Liver (tissue), 9 donors: ENCODE data around the gene CDH6. TPM values are rescaled to one million over a fixed set of nuclear protein-coding genes. Genes with fewer than 3 reads are reported as not detected.

ENCODE experiments used
- DNase-seq: peaks from one replicate; pipeline ENCODE4 v3.0.0-alpha.2; 2017; ENCODE audit warnings: low spot score
- H3K27ac ChIP-seq, 2 donors: one replicate each; pipeline ENCODE4 v1.7.0; 2013; ENCODE audit warnings: inconsistent platforms in 2 of 2, low read length in 2 of 2, control low read depth in 1 of 2, low read depth in 1 of 2, mild to moderate bottlenecking in 1 of 2
- H3K27me3 ChIP-seq, 4 donors: one replicate each; pipeline versions ENCODE4 v1.6.1 to v1.7.0; 2013; ENCODE audit warnings: low read length in 3 of 4, inconsistent platforms in 1 of 4, mild to moderate bottlenecking in 1 of 4, moderate library complexity in 1 of 4; ENCODE audit not compliant: control insufficient read depth in 4 of 4, insufficient read depth in 4 of 4
- H3K36me3 ChIP-seq, 4 donors: one replicate each; pipeline versions ENCODE4 v1.6.1 to v1.7.0; 2013; ENCODE audit warnings: low read length in 3 of 4, mild to moderate bottlenecking in 3 of 4, low read depth in 1 of 4, moderate library complexity in 1 of 4; ENCODE audit not compliant: control insufficient read depth in 4 of 4, insufficient read depth in 3 of 4
- H3K4me1 ChIP-seq, 4 donors: one replicate each; pipeline versions ENCODE4 v1.6.1 to v1.7.0; 2013; ENCODE audit warnings: low read length in 3 of 4, mild to moderate bottlenecking in 3 of 4, moderate library complexity in 1 of 4; ENCODE audit not compliant: control insufficient read depth in 4 of 4, insufficient read depth in 4 of 4
- H3K4me3 ChIP-seq, 3 donors: one replicate each; pipeline versions ENCODE4 v1.6.1 to v1.7.0; 2013; ENCODE audit warnings: low read length in 3 of 3, control low read depth in 1 of 3, low read depth in 1 of 3, mild to moderate bottlenecking in 1 of 3
- H3K9ac ChIP-seq, 2 donors: one replicate each; pipeline ENCODE4 v1.7.0; 2013; ENCODE audit warnings: low read length in 2 of 2, mild to moderate bottlenecking in 2 of 2, moderate library complexity in 2 of 2, control low read depth in 1 of 2, low read depth in 1 of 2
- H3K9me3 ChIP-seq, 4 donors: one replicate each; pipeline versions ENCODE4 v1.6.1 to v1.7.0; 2013; ENCODE audit warnings: low read length in 3 of 4; ENCODE audit not compliant: control insufficient read depth in 4 of 4
- EGR1 ChIP-seq, 2 donors: IDR thresholded peaks; 2 replicates each; pipeline ENCODE4 v1.6.1; 2016 to 2018; ENCODE audit warnings: antibody characterized with exemption in 2 of 2, low read depth in 2 of 2
- FOXA1 ChIP-seq: IDR thresholded peaks from 2 replicates; pipeline ENCODE4 v1.6.1; 2016; ENCODE audit warnings: antibody characterized with exemption
- GABPA ChIP-seq, 2 donors: IDR thresholded peaks in 1 of 2; conservative IDR thresholded peaks in 1 of 2; 2 replicates each; pipeline ENCODE4 v1.6.1; 2016; ENCODE audit warnings: antibody characterized with exemption in 2 of 2, mild to moderate bottlenecking in 1 of 2, moderate library complexity in 1 of 2
- HNF4A ChIP-seq, 2 donors: conservative IDR thresholded peaks; 2 replicates each; pipeline ENCODE4 v1.6.1; 2016; ENCODE audit warnings: antibody characterized with exemption in 2 of 2, mild to moderate bottlenecking in 2 of 2
- JUND ChIP-seq, 2 donors: IDR thresholded peaks; 2 replicates each; pipeline ENCODE4 v1.6.1; 2016; ENCODE audit warnings: antibody characterized with exemption in 2 of 2
- NR2F2 ChIP-seq: IDR thresholded peaks from 2 replicates; pipeline ENCODE4 v1.6.1; 2016; ENCODE audit warnings: antibody characterized with exemption
- RAD21 ChIP-seq, 2 donors: IDR thresholded peaks; 2 replicates each; pipeline ENCODE4 v1.6.1; 2016; ENCODE audit warnings: antibody characterized with exemption in 2 of 2, mild to moderate bottlenecking in 2 of 2
- RXRA ChIP-seq, 2 donors: IDR thresholded peaks; 2 replicates each; pipeline ENCODE4 v1.6.1; 2017 to 2018; ENCODE audit warnings: antibody characterized with exemption in 2 of 2, mild to moderate bottlenecking in 1 of 2
- SP1 ChIP-seq: IDR thresholded peaks from 2 replicates; pipeline ENCODE4 v1.6.1; 2018; ENCODE audit warnings: antibody characterized with exemption, mild to moderate bottlenecking
- TAF1 ChIP-seq: conservative IDR thresholded peaks from 2 replicates; pipeline ENCODE4 v1.6.1; 2016; ENCODE audit warnings: antibody characterized with exemption, mild to moderate bottlenecking
- YY1 ChIP-seq: IDR thresholded peaks from 2 replicates; pipeline ENCODE4 v1.6.1; 2016; ENCODE audit warnings: antibody characterized with exemption, mild to moderate bottlenecking
- ZBTB33 ChIP-seq: IDR thresholded peaks from 2 replicates; pipeline ENCODE4 v1.6.1; 2016; ENCODE audit warnings: antibody characterized with exemption
- WGBS: extraction: QIAGEN DNeasy Blood & Tissue Kit; methylation state at CpG from one replicate; pipeline ENCODE4 v1.1.7; 2013; 5-methylcytosine and 5-hydroxymethylcytosine counted together
- polyA plus RNA-seq, 2 donors: library from polyadenylated mRNA; stranded (reverse) in 1 of 2; unstranded in 1 of 2; fragments of 200-250 nt in 1 of 2; fragments of >200 nt in 1 of 2; fragmentation: Nextera tagmentation in 1 of 2; extraction: Ambion mirVana in 1 of 2; gene quantifications; one replicate each; pipeline versions ENCODE4 v1.2.1 to v1.2.3, GENCODE V29; 2013 to 2015
- total RNA-seq, 2 donors: library from RNA; depleted of rRNA; stranded (reverse); fragments of >200 nt; gene quantifications; one replicate each; pipeline ENCODE4 v1.2.3, GENCODE V29; 2014
- TF ChIP-seq, protein P1 (sequence below): IDR thresholded peaks from 2 replicates; pipeline ENCODE4 v1.6.1; 2016; ENCODE audit warnings: antibody characterized with exemption
- TF ChIP-seq, protein P2 (sequence below): fragments of 150-350 bp; IDR thresholded peaks from 2 replicates; pipeline ENCODE4 v1.5.1; 2017; ENCODE audit warnings: improper control_type of control experiment, low read depth, low read length; ENCODE audit not compliant: missing input control
- donor health status: healthy.
- donor health status: healthy.
- donor health status: healthy.
- donor health status: healthy.
- donor health status: healthy.

The CDH6 gene
- total and polyA plus RNA-seq, 4 donors: 0.18 to 3.7 (median 0.84) TPM

GRCh38 chr5:31269259-31269658 is 75.8 kb downstream of the CDH6 start:
- H3K9ac ChIP-seq: no peak overlapping the region
- no peaks in the 10 kb centered on the region for H3K9me3 ChIP-seq
- H3K4me3 ChIP-seq: no peak overlapping the region
- no peaks in the 10 kb centered on the region for H3K36me3 ChIP-seq
- H3K4me1 ChIP-seq: peaks cover 0 to 3% (median 0%) of the 10 kb centered on the region in 4 donors
- peaks cover 0 to 6% (median 0%) of the 10 kb centered on the region in 4 donors for H3K27me3 ChIP-seq
- WGBS: 60% methylated on average over 4 of the region's 4 CpGs
- TF ChIP-seq, protein P1, sequence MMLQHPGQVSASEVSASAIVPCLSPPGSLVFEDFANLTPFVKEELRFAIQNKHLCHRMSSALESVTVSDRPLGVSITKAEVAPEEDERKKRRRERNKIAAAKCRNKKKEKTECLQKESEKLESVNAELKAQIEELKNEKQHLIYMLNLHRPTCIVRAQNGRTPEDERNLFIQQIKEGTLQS: no peak
- TF ChIP-seq ZBTB33: no peak
- TF ChIP-seq EGR1 (IDR thresholded peaks at IDR 0.05; ENCODE audit: low read depth in 2 of 2): no peak
- no peak for TF ChIP-seq HNF4A (conservative IDR thresholded peaks at IDR 0.05)
- no peak for TF ChIP-seq YY1
- no peak for TF ChIP-seq JUND (IDR thresholded peaks at IDR 0.05)
- TF ChIP-seq FOXA1: no peak
- no peak for DNase-seq
- no peak overlapping the region for H3K27ac ChIP-seq

DNA sequence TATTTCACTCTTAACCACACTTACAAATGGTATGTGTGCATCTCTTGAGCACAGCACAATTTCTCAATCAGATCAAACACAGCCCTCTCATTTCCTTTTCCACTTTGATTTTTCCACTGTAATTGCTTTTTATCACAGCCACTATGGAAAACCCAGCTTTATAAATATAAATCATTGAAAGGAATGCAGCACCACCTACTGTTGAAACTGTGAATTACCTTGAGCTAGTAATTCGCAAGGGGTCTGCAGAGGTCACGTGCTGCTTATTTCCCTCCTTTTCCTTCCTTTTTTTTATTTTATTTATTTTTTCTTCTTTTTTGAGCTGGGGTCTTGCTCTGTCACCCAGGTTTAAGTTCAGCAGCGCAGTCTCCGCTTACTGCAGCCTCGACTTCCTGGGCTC is 76.9 kb downstream of the CDH6 start:
- Histone ChIP-seq H3K9ac (no peak overlapping the region), H3K27ac (no peak overlapping the region), H3K4me3 (no peak overlapping the region), H3K4me1 (peaks cover 0 to 3% (median 0%) of the 10 kb centered on the region in 4 donors), H3K27me3 (peaks cover 0 to 6% (median 0%) of the 10 kb centered on the region in 4 donors), H3K9me3 (no peaks in the 10 kb centered on the region), H3K36me3 (no peaks in the 10 kb centered on the region)
- TF ChIP-seq, protein P2, sequence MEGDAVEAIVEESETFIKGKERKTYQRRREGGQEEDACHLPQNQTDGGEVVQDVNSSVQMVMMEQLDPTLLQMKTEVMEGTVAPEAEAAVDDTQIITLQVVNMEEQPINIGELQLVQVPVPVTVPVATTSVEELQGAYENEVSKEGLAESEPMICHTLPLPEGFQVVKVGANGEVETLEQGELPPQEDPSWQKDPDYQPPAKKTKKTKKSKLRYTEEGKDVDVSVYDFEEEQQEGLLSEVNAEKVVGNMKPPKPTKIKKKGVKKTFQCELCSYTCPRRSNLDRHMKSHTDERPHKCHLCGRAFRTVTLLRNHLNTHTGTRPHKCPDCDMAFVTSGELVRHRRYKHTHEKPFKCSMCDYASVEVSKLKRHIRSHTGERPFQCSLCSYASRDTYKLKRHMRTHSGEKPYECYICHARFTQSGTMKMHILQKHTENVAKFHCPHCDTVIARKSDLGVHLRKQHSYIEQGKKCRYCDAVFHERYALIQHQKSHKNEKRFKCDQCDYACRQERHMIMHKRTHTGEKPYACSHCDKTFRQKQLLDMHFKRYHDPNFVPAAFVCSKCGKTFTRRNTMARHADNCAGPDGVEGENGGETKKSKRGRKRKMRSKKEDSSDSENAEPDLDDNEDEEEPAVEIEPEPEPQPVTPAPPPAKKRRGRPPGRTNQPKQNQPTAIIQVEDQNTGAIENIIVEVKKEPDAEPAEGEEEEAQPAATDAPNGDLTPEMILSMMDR: peak; percentile 38
- TF ChIP-seq GABPA (IDR thresholded peaks at IDR 0.05 in 1 of 2, conservative IDR thresholded peaks at IDR 0.05 in 1 of 2): no peak
- TF ChIP-seq RAD21 (IDR thresholded peaks at IDR 0.05): peak; percentile 50 to 72
- 87% methylated on average over 5 of the region's 5 CpGs for WGBS
- DNase-seq: no peak

- H3K36me3 ChIP-seq: no peaks in the 10 kb centered on the region
- no peak overlapping the region for H3K27ac ChIP-seq
- no peak overlapping the region for H3K4me3 ChIP-seq
- no peak overlapping the region for H3K9ac ChIP-seq
- DNase-seq: no peak
- 87% methylated on average over 6 of the region's 6 CpGs for WGBS
- peaks cover 0 to 6% (median 0%) of the 10 kb centered on the region in 4 donors for H3K27me3 ChIP-seq
- H3K9me3 ChIP-seq: no peaks in the 10 kb centered on the region
- no peak for TF ChIP-seq RXRA (IDR thresholded peaks at IDR 0.05)
- TF ChIP-seq NR2F2: no peak
- TF ChIP-seq RAD21 (IDR thresholded peaks at IDR 0.05): no peak
- no peak for TF ChIP-seq YY1
- TF ChIP-seq TAF1: no peak
- no peak for TF ChIP-seq JUND (IDR thresholded peaks at IDR 0.05)
- TF ChIP-seq HNF4A (conservative IDR thresholded peaks at IDR 0.05): no peak
- TF ChIP-seq SP1: no peak
- no peak for TF ChIP-seq ZBTB33
- H3K4me1 ChIP-seq: peaks cover 0 to 3% (median 0%) of the 10 kb centered on the region in 4 donors
Observed at GRCh38 chr5:31271567-31271966, 78.1 kb downstream of the CDH6 start.
